Prostate gland (tissue), 2 donors: ENCODE measurements around the gene ANKFY1.

Experiments used
- CTCF ChIP-seq, 4 experiments: fragments of 200-600 bp in 2 of 4; fragments of 450-650 bp in 2 of 4; sonication (generic) in 2 of 4; IDR thresholded peaks; 1 replicate in 3 of 4; 2 replicates in 1 of 4; pipeline ENCODE4 v1.5.1; 2016 to 2019; ENCODE audit warnings: antibody characterized with exemption in 4 of 4, mild to moderate bottlenecking in 2 of 4, moderate library complexity in 2 of 4
- POLR2A ChIP-seq: fragments of 450-650 bp; IDR thresholded peaks from one replicate; pipeline ENCODE4 v1.6.1; 2016; ENCODE audit warnings: antibody characterized with exemption, mild to moderate bottlenecking
- POLR2AphosphoS5 ChIP-seq: sonication (generic); formaldehyde crosslinking; IDR thresholded peaks from one replicate; pipeline ENCODE4 v1.6.1; 2017; ENCODE audit warnings: antibody characterized with exemption

GRCh38 chr17:4270736-4271135, 7.0 kb upstream of the ANKFY1 start:
- TF ChIP-seq CTCF (IDR thresholded peaks at IDR 0.05) (no peak), POLR2A (no peak), POLR2AphosphoS5 (no peak)
